Transverse colon (tissue), 4 donors: ENCODE data around the gene RSU1.

Experiments
- CTCF ChIP-seq, 5 experiments: fragments of 200-600 bp in 3 of 5; fragments of 450-650 bp in 2 of 5; sonication (generic) in 3 of 5; IDR thresholded peaks; 1 replicate in 2 of 5; 2 replicates in 3 of 5; pipeline ENCODE4 v1.5.1; 2016 to 2017; ENCODE audit warnings: antibody characterized with exemption in 5 of 5, inconsistent platforms in 3 of 5, mild to moderate bottlenecking in 2 of 5, moderate library complexity in 1 of 5
- EP300 ChIP-seq: sonication (generic); formaldehyde crosslinking; IDR thresholded peaks from one replicate; pipeline ENCODE4 v1.6.1; 2017; ENCODE audit warnings: antibody characterized with exemption, low read depth
- POLR2AphosphoS5 ChIP-seq, 3 donors: sonication (generic); formaldehyde crosslinking; IDR thresholded peaks; one replicate each; pipeline ENCODE4 v1.6.1; 2016; ENCODE audit warnings: antibody characterized with exemption in 3 of 3

GRCh38 chr10:16754765-16755164 is 62.5 kb downstream of the RSU1 start:
- no peak for TF ChIP-seq CTCF (IDR thresholded peaks at IDR 0.05)
- TF ChIP-seq POLR2AphosphoS5 (IDR thresholded peaks at IDR 0.05) = no peak
- no peak for TF ChIP-seq EP300
